Stomach (tissue), 4 donors: Measurements from ENCODE around the gene TBC1D10A.

Experiments
- CTCF ChIP-seq, 7 experiments: fragments of 450-650 bp in 4 of 7; fragments of 200-600 bp in 3 of 7; sonication (generic) in 3 of 7; IDR thresholded peaks; one replicate each; pipeline ENCODE4 v1.5.1; 2016 to 2019; ENCODE audit warnings: antibody characterized with exemption in 7 of 7, control low read depth in 2 of 7, mild to moderate bottlenecking in 1 of 7
- POLR2A ChIP-seq, 4 donors: fragments of 450-650 bp; IDR thresholded peaks; one replicate each; pipeline ENCODE4 v1.6.1; 2016; ENCODE audit warnings: antibody characterized with exemption in 4 of 4, control low read depth in 2 of 4, mild to moderate bottlenecking in 1 of 4, moderate library complexity in 1 of 4
- POLR2AphosphoS5 ChIP-seq, 3 donors: sonication (generic); formaldehyde crosslinking; IDR thresholded peaks; one replicate each; pipeline ENCODE4 v1.6.1; 2016; ENCODE audit warnings: antibody characterized with exemption in 3 of 3

- TF ChIP-seq POLR2AphosphoS5 (IDR thresholded peaks at IDR 0.05) (no peak), CTCF (IDR thresholded peaks at IDR 0.05) (no peak), POLR2A (IDR thresholded peaks at IDR 0.05) (no peak)
Measured at GRCh38 chr22:30317778-30318177, 9.0 kb downstream of the TBC1D10A start.
